Measurements from ENCODE around the gene PDP2. TPM values are rescaled to one million over a fixed set of nuclear protein-coding genes. Genes with fewer than 3 reads are reported as not detected.

PDP2 gene
- total and polyA plus RNA-seq, 9 of the 15 experiments (the other 6 are each of a cell fraction or from before 2014, with no cell fraction given), result 2.5 to 24.3 (median 7.2) TPM

DNA sequence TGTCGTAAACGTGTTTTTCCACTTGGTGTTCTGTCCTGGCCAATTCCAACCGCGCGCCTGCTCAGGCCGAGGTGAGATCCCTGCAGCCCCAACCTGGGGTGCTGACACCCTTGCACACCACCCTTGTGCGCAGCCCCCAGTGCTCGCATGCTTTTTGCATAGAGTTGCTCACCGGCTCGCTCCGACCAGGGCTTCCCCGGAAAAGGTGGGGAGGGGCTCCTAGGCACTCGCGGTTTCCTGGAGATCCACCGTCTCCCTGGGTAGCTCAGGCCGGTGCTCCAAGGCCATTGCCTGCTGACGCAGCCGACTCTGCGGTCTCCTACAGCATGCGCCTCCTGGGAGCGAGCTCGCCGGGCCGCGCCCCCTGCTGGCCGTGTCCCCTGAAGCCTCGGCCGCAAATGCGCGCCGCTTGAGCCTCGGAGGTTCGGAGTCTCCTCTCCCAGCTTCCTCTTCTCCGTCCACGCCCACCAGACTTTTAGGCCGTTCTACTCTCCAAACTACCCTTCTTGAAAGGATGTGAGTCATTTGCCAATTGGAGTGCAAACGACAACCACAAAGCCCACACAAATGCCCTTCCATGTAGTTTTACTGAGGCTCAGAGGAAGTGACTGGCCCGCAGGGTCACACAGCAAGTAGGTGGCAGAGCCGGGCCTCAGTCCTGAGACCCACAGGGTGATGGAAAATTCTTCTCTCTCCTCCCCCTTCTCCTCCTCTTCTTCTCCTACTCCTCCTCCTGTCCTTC is 7.2 kb upstream of the PDP2 start (continued):
- TF ChIP-seq, protein P1, sequence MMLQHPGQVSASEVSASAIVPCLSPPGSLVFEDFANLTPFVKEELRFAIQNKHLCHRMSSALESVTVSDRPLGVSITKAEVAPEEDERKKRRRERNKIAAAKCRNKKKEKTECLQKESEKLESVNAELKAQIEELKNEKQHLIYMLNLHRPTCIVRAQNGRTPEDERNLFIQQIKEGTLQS (IDR thresholded peaks at IDR 0.05), result peak; percentile 70; the same call in 1 of the 2 replicates
- TF ChIP-seq, protein P1 (CRISPR knock-in tag; conservative IDR thresholded peaks at IDR 0.05), result peak; percentile 40; the same call in 1 of the 2 replicates
- TF ChIP-seq MYNN (IDR thresholded peaks at IDR 0.05) (no peak; the same call in none of the 2 replicates), MYNN (CRISPR knock-in tag; IDR thresholded peaks at IDR 0.05) (no peak), CC2D1A (IDR thresholded peaks at IDR 0.05) (peak; percentile 27; the same call in 1 of the 2 replicates), DMBX1 (CRISPR knock-in tag; IDR thresholded peaks at IDR 0.05; ENCODE audit: borderline replicate concordance) (peak; percentile 23; the same call in 1 of the 2 replicates), SMAD4 (CRISPR knock-in tag; conservative IDR thresholded peaks at IDR 0.05) (peak; percentile 57; the same call in 1 of the 2 replicates), ZNF589 (CRISPR knock-in tag; IDR thresholded peaks at IDR 0.05; ENCODE audit: low read depth) (peak; percentile 49), NR4A1 (CRISPR knock-in tag; IDR thresholded peaks at IDR 0.05) (no peak), NR4A1 (tag; IDR thresholded peaks at IDR 0.05) (peak; percentile 49; the same call in 1 of the 2 replicates), ADNP (tag; IDR thresholded peaks at IDR 0.05) (0 out of 2 replicates have a peak, but pooled peaks have one; percentile 30), BRD9 (IDR thresholded peaks at IDR 0.05; ENCODE audit: low read depth, partially characterized antibody) (peak; percentile 54), HDAC2 (IDR thresholded peaks at IDR 0.05) (peak; percentile 81; the same call in 1 of the 2 replicates), ETV5 (CRISPR knock-in tag; IDR thresholded peaks at IDR 0.05; ENCODE audit: low read depth) (peak; percentile 69), MXD1 (CRISPR knock-in tag; IDR thresholded peaks at IDR 0.05; ENCODE audit: borderline replicate concordance, poor library complexity, severe bottlenecking) (no peak), SMC3 (conservative IDR thresholded peaks at IDR 0.05; ENCODE audit: insufficient read depth, low read depth, low read length) (peak; percentile 76), CBFB (CRISPR knock-in tag; IDR thresholded peaks at IDR 0.05) (peak; percentile 91), SMARCA4 (IDR thresholded peaks at IDR 0.05) (peak; percentile 77; the same call in 1 of the 2 replicates), RAD21 (CRISPR knock-in tag; conservative IDR thresholded peaks at IDR 0.05 in 1 of 2, IDR thresholded peaks at IDR 0.05 in 1 of 2) (peak; percentile 49 to 72), ZNF24 (IDR thresholded peaks at IDR 0.05) (peak; percentile 51; the same call in 1 of the 2 replicates), ZFX (CRISPR knock-in tag; IDR thresholded peaks at IDR 0.05) (peak; percentile 79), PTBP1 (IDR thresholded peaks at IDR 0.05; ENCODE audit: low read depth, low read length) (0 out of 2 replicates have a peak, but pooled peaks have one; percentile 49), OTX1 (CRISPR knock-in tag; IDR thresholded peaks at IDR 0.05) (no peak), SRSF3 (IDR thresholded peaks at IDR 0.05; ENCODE audit: insufficient read depth, low read length) (no peak), SOX6 (IDR thresholded peaks at IDR 0.05) (peak; percentile 70), SP1 (CRISPR knock-in tag; IDR thresholded peaks at IDR 0.05) (peak; percentile 83)
- TF ChIP-seq, protein P2, sequence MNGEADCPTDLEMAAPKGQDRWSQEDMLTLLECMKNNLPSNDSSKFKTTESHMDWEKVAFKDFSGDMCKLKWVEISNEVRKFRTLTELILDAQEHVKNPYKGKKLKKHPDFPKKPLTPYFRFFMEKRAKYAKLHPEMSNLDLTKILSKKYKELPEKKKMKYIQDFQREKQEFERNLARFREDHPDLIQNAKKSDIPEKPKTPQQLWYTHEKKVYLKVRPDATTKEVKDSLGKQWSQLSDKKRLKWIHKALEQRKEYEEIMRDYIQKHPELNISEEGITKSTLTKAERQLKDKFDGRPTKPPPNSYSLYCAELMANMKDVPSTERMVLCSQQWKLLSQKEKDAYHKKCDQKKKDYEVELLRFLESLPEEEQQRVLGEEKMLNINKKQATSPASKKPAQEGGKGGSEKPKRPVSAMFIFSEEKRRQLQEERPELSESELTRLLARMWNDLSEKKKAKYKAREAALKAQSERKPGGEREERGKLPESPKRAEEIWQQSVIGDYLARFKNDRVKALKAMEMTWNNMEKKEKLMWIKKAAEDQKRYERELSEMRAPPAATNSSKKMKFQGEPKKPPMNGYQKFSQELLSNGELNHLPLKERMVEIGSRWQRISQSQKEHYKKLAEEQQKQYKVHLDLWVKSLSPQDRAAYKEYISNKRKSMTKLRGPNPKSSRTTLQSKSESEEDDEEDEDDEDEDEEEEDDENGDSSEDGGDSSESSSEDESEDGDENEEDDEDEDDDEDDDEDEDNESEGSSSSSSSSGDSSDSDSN (IDR thresholded peaks at IDR 0.05; ENCODE audit: borderline replicate concordance in 1 of 2, low read depth in 2 of 2, low read length in 2 of 2), result peak; percentile 40 to 75; a peak in 2 of 4 replicates

Measured in K562 (cell line).